NT2/D1 (cell line): ENCODE data around the gene CCDC154.

ENCODE experiments used
- SUZ12 ChIP-seq: IDR thresholded peaks from 2 replicates; pipeline ENCODE4 v1.6.1; 2011; ENCODE audit not compliant: insufficient read length, insufficient read depth; ENCODE audit errors: extremely low read depth
- YY1 ChIP-seq: IDR thresholded peaks from 2 replicates; pipeline ENCODE4 v1.6.1; 2011; ENCODE audit not compliant: insufficient read length, insufficient read depth
- ZNF274 ChIP-seq: IDR thresholded peaks from 2 replicates; pipeline ENCODE4 v1.6.1; 2011; ENCODE audit warnings: mild to moderate bottlenecking, low read depth, low read length

- TF ChIP-seq ZNF274 (no peak), YY1 (no peak), SUZ12 (no peak)
Measured at GRCh38 chr16:1403036-1403435, 41.3 kb downstream of the CCDC154 start.
